ENCODE measurements around the gene WNT2. TPM values are rescaled to one million over a fixed set of nuclear protein-coding genes. Genes with fewer than 3 reads are reported as not detected.

The WNT2 gene
- total and polyA plus RNA-seq, 2 donors (not counting 1 experiment from before 2014, with no cell fraction given): not detected

GRCh38 chr7:117249696-117250095 is 73.2 kb downstream of the WNT2 start:
- 75% methylated on average over 5 of the region's 5 CpGs for WGBS (ENCODE audit: insufficient coverage)
- Mint-ChIP-seq H3K9me3 (ENCODE audit: insufficient read depth) (peaks cover 3% of the 10 kb centered on the region), H3K4me3 (no peak overlapping the region), H3K27me3 (peaks cover 3% of the 10 kb centered on the region), H3K27ac (no peak overlapping the region), H3K4me1 (no peaks in the 10 kb centered on the region)
- no peaks in the 10 kb centered on the region for H3K36me3 ChIP-seq (replicated peaks in 1 of 2; ENCODE audit: control extremely low read depth in 1 of 2, control insufficient read depth in 1 of 2, extremely low read depth in 1 of 2, insufficient read depth in 2 of 2, low read length in 1 of 2)
- intact Hi-C loops (cut with micrococcal nuclease): no loop called here
- no peaks in the 10 kb centered on the region for H3K27me3 ChIP-seq (replicated peaks in 1 of 4; ENCODE audit: control extremely low read depth in 1 of 4, control insufficient read depth in 3 of 4, insufficient read depth in 4 of 4, low read length in 3 of 4)
- H3K4me3 ChIP-seq (ENCODE audit: control extremely low read depth in 1 of 5, extremely low read depth in 1 of 5, insufficient read depth in 1 of 5, low read depth in 2 of 5, low read length in 4 of 5): no peak overlapping the region
- TF ChIP-seq EZH2 (IDR thresholded peaks at IDR 0.05; ENCODE audit: borderline replicate concordance, insufficient read depth, low read depth, low read length, poor library complexity, severe bottlenecking) (no peak), CTCF (IDR thresholded peaks at IDR 0.05) (no peak)
- H3K79me2 ChIP-seq (ENCODE audit: control insufficient read depth, insufficient read depth, low read length): no peaks in the 10 kb centered on the region
- DNase-seq (no peak), ATAC-seq (ENCODE audit: low read depth) (no peak)
- ChIA-PET CTCF (no interaction called here), POLR2A (no interaction called here)
- H2AFZ ChIP-seq (ENCODE audit: insufficient read depth, low read depth, low read length, poor library complexity, severe bottlenecking): no peak overlapping the region
- no peak overlapping the region for H3K9ac ChIP-seq (ENCODE audit: low read length)
- peaks cover 0 to 6% (median 0%) of the 10 kb centered on the region in 3 donors for H3K9me3 ChIP-seq (ENCODE audit: control extremely low read depth in 1 of 3, control insufficient read depth in 2 of 3, insufficient read depth in 1 of 3, low read length in 2 of 3)
- no peaks in the 10 kb centered on the region for H4K20me1 ChIP-seq (ENCODE audit: control insufficient read depth, insufficient read depth, low read length, poor library complexity, severe bottlenecking)
- H3K27ac ChIP-seq (ENCODE audit: low read length in 2 of 2): no peak overlapping the region
- no peaks in the 10 kb centered on the region for H3K4me1 ChIP-seq (ENCODE audit: control insufficient read depth in 2 of 2, insufficient read depth in 2 of 2, low read length in 2 of 2)
- H3K4me2 ChIP-seq (replicated peaks; ENCODE audit: low read depth, low read length, poor library complexity, severe bottlenecking): no peak overlapping the region

GRCh38 chr7:117248829-117249228 is 74.0 kb downstream of the WNT2 start:
- intact Hi-C loops (cut with micrococcal nuclease): no loop called here
- Histone ChIP-seq H3K27ac (ENCODE audit: low read length in 2 of 2) (no peak overlapping the region), H3K9ac (ENCODE audit: low read length) (no peak overlapping the region), H3K9me3 (ENCODE audit: control extremely low read depth in 1 of 3, control insufficient read depth in 2 of 3, insufficient read depth in 1 of 3, low read length in 2 of 3) (peaks cover 0 to 6% (median 0%) of the 10 kb centered on the region in 3 donors), H3K4me2 (replicated peaks; ENCODE audit: low read depth, low read length, poor library complexity, severe bottlenecking) (no peak overlapping the region), H3K79me2 (ENCODE audit: control insufficient read depth, insufficient read depth, low read length) (no peaks in the 10 kb centered on the region), H3K36me3 (replicated peaks in 1 of 2; ENCODE audit: control extremely low read depth in 1 of 2, control insufficient read depth in 1 of 2, extremely low read depth in 1 of 2, insufficient read depth in 2 of 2, low read length in 1 of 2) (no peaks in the 10 kb centered on the region), H4K20me1 (ENCODE audit: control insufficient read depth, insufficient read depth, low read length, poor library complexity, severe bottlenecking) (no peaks in the 10 kb centered on the region), H3K4me3 (ENCODE audit: control extremely low read depth in 1 of 5, extremely low read depth in 1 of 5, insufficient read depth in 1 of 5, low read depth in 2 of 5, low read length in 4 of 5) (no peak overlapping the region), H2AFZ (ENCODE audit: insufficient read depth, low read depth, low read length, poor library complexity, severe bottlenecking) (no peak overlapping the region), H3K4me1 (ENCODE audit: control insufficient read depth in 2 of 2, insufficient read depth in 2 of 2, low read length in 2 of 2) (no peaks in the 10 kb centered on the region), H3K27me3 (replicated peaks in 1 of 4; ENCODE audit: control extremely low read depth in 1 of 4, control insufficient read depth in 3 of 4, insufficient read depth in 4 of 4, low read length in 3 of 4) (no peaks in the 10 kb centered on the region)
- Mint-ChIP-seq H3K4me3 (no peak overlapping the region), H3K9me3 (ENCODE audit: insufficient read depth) (peaks cover 3% of the 10 kb centered on the region), H3K27ac (no peak overlapping the region), H3K27me3 (peaks cover 3% of the 10 kb centered on the region), H3K4me1 (no peaks in the 10 kb centered on the region)
- CTCF ChIA-PET: interaction anchor here (0.6 kb wide), 1 partner anchor 366 kb away, joined by 3 read pairs; no protein-coding TSS in a partner anchor
- no peak for DNase-seq
- no peak for ATAC-seq (ENCODE audit: low read depth)
- POLR2A ChIA-PET: no interaction called here
- 89% methylated on average over 4 of the region's 5 CpGs for WGBS (ENCODE audit: insufficient coverage)
- TF ChIP-seq EZH2 (IDR thresholded peaks at IDR 0.05; ENCODE audit: borderline replicate concordance, insufficient read depth, low read depth, low read length, poor library complexity, severe bottlenecking) (no peak), CTCF (IDR thresholded peaks at IDR 0.05) (no peak)
